Right atrium auricular region (tissue), 2 donors: ENCODE results near the gene GSTO2. TPM values are rescaled to one million over a fixed set of nuclear protein-coding genes. Genes with fewer than 3 reads are reported as not detected.

Source experiments
- DNase-seq: peaks from one replicate; pipeline ENCODE4 v3.0.0-alpha.2; 2019; ENCODE audit warnings: low spot score
- H3K27ac ChIP-seq, 2 donors: fragments of 200-600 bp; sonication (generic); 1 replicate in 1 of 2; 2 replicates in 1 of 2; pipeline ENCODE4 v1.5.1; 2016 to 2019
- H3K27me3 ChIP-seq, 2 donors: fragments of 200-600 bp; sonication (generic); one replicate each; pipeline versions ENCODE4 v1.5.1 to v1.6.0; 2017 to 2019
- H3K36me3 ChIP-seq: fragments of 200-600 bp; sonication (generic); one replicate; pipeline ENCODE4 v1.5.1; 2016
- H3K4me1 ChIP-seq, 2 donors: fragments of 200-600 bp; sonication (generic); one replicate each; pipeline versions ENCODE4 v1.5.1 to v1.6.0; 2017 to 2019
- H3K4me3 ChIP-seq, 2 donors: fragments of 200-600 bp; sonication (generic); 1 replicate in 1 of 2; 2 replicates in 1 of 2; pipeline ENCODE4 v1.5.1; 2017 to 2019; ENCODE audit warnings: mild to moderate bottlenecking in 1 of 2, moderate library complexity in 1 of 2
- H3K9me3 ChIP-seq, 2 donors: fragments of 200-600 bp; sonication (generic); one replicate each; pipeline ENCODE4 v1.5.1; 2019
- total RNA-seq, 2 donors: library from RNA; depleted of rRNA; stranded (reverse); fragments of >200 nt; gene quantifications; one replicate each; pipeline ENCODE4 v1.1.0, GENCODE V29; 2016
- TF ChIP-seq, protein P1 (sequence below), 2 donors: fragments of 200-600 bp; sonication (generic); IDR thresholded peaks; one replicate each; pipeline ENCODE4 v1.5.1; 2019; ENCODE audit warnings: antibody characterized with exemption in 2 of 2

Gene GSTO2
- total RNA-seq, 2 donors from 2014 or later, result 0.55 to 0.63 TPM

DNA sequence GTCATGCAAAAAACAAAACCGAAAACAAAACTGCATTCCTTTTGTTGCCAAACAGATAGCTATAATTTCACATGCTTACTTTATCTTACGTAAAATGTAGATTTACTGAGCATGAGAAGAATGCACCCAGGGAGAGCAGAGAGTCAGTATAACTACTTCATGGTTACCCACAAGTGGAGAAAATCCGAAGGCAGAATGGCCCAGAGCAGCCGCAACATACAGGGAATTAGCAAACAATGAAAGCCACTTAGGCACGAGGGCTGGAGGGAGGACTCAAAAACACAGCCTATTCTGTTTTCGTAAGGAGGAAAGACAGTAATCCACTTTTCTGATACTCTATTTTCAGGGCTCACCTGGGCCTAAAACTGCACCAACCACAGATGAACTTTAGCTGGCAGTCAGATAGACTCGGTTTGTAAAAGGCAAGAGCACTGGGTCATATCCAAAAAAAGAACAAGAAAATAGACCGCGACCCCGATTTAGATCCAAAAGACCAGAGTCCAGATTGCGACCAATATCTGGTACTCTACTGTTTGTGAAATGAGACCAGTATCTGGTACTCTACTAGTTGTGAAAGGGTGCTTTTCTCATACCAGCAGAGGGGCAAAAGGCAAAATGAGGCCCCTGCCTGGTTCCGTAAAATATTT, 68.0 kb downstream of the GSTO2 start:
- Histone ChIP-seq H3K4me1 (peaks cover 0 to 70% of the 10 kb centered on the region in 2 donors), H3K36me3 (peaks cover 15% of the 10 kb centered on the region), H3K27ac (peak overlapping the region; percentile 99 to 100), H3K27me3 (no peaks in the 10 kb centered on the region), H3K9me3 (no peaks in the 10 kb centered on the region), H3K4me3 (peak overlapping the region; percentile 94 to 97)
- no peak for DNase-seq
- TF ChIP-seq, protein P1, sequence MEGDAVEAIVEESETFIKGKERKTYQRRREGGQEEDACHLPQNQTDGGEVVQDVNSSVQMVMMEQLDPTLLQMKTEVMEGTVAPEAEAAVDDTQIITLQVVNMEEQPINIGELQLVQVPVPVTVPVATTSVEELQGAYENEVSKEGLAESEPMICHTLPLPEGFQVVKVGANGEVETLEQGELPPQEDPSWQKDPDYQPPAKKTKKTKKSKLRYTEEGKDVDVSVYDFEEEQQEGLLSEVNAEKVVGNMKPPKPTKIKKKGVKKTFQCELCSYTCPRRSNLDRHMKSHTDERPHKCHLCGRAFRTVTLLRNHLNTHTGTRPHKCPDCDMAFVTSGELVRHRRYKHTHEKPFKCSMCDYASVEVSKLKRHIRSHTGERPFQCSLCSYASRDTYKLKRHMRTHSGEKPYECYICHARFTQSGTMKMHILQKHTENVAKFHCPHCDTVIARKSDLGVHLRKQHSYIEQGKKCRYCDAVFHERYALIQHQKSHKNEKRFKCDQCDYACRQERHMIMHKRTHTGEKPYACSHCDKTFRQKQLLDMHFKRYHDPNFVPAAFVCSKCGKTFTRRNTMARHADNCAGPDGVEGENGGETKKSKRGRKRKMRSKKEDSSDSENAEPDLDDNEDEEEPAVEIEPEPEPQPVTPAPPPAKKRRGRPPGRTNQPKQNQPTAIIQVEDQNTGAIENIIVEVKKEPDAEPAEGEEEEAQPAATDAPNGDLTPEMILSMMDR (IDR thresholded peaks at IDR 0.05), result no peak

DNA sequence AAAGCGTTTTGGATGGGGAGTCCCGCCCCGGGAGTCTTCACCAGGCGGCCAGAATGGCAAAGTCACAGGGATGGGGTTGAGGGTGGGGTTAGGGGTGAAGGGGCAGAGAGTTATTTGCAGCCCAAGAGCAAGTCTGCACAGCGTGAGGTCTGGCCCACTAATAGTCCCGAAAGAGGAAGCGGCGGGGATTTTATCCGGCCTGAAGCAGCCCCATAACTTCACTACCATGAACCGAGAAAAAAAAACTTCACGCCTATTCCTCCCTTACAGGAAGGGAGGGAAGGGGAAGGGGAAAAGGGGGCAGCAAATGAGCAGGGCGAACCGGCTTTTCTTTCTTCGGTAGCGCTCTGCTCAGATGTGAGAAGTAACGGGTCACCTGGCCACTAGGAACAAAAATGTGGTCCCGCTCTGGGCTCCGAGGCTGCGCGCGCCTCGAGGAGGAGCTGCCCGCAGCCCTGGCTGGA, 68.6 kb downstream of the GSTO2 start:
- Histone ChIP-seq H3K4me1 (peaks cover 0 to 63% of the 10 kb centered on the region in 2 donors), H3K4me3 (peak overlapping the region; percentile 94 to 97), H3K36me3 (peaks cover 15% of the 10 kb centered on the region), H3K27me3 (no peaks in the 10 kb centered on the region), H3K27ac (peak overlapping the region; percentile 99 to 100), H3K9me3 (no peaks in the 10 kb centered on the region)
- DNase-seq, result no peak
- TF ChIP-seq, protein P1 (IDR thresholded peaks at IDR 0.05), result no peak

DNA sequence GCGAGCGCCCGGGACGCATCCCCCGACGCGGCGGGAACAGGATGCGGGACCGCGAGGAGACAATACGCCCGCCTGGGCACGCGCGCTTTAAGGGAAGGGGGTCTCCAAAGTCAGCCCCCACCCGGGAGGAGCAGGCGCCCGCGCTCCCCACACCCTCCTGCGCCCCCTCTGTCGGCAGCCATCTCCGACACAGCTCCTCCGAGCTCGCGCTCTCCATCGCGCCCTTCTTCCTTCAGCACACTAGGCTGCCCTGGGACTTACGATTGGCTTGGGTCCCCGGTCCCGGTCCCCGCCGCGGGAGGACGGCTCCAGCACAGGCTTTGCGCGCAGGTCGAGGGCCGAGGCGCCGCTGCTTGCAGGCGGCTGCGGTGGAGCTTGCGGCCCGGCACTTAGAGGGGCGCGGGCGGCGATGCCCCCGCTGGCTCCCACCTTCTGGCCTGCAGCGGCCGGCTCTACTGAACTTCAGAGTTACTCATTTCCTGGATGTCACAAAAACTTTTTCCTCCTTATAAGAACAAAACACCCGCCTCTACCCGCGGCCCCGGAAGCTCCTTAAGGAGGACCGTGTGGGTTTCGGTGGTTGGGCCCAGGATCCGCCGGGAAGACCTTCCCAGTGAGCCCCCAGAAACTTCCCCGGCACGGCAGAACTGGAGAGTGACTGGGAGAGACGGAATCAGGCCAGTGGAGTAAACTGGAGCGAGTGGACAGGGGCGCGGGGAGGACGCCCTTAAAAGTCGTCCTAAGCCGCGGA, 69.2 kb downstream of the GSTO2 start, which contains the start of gene ITPRIP:
Gene ITPRIP (minus strand): TSS at position 481 of the 751 bp plus-strand sequence. CDS start 22,414 bp downstream, outside the sequence.
- H3K4me1 ChIP-seq, result peaks cover 0 to 62% of the 10 kb centered on the region in 2 donors
- peak within 1 kb of the TSS; percentile 99 to 100 for H3K27ac ChIP-seq
- TF ChIP-seq, protein P1 (IDR thresholded peaks at IDR 0.05), result peak in 1 of 2 donors; percentile 40
- no peaks in the 10 kb centered on the region for H3K27me3 ChIP-seq
- H3K4me3 ChIP-seq, result peak within 1 kb of the TSS; percentile 94 to 97
- H3K36me3 ChIP-seq, result peaks cover 15% of the 10 kb centered on the region
- H3K9me3 ChIP-seq, result no peaks in the 10 kb centered on the region
- peak; percentile 91 for DNase-seq

DNA sequence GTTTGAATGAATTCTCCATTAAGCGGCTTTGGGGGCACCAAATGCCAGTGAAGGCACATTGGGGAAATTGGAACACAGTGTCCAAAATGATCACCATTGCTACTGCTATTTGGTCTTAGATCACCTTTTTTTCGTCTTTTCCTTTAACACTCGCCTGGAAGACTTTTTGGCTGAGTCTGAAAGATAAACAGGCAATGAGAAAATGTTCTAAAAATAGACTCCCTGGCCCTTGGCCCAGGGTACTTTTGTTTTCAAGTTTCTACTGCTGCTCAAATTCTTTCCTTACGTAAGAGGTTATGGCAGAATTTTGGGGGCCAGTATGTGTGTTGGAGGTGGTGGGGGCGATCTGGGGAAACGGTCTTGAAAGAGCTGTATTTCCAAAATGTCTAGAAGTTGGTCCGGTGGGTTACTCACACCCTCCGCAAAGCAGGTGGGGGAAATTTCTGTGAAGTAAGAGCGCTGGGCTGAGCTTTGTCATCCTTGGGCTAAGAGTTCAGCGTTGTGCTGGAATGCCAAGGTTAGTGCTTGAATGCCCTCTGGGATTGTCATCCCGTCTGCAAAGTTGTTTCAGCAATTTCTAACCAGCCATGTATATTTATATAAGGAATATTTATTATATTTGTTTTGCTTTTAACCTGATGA, 70.6 kb downstream of the GSTO2 start:
- no peaks in the 10 kb centered on the region for H3K9me3 ChIP-seq
- no peak for DNase-seq
- peaks cover 0 to 59% of the 10 kb centered on the region in 2 donors for H3K4me1 ChIP-seq
- H3K27ac ChIP-seq, result peak overlapping the region; percentile 99 to 100
- no peaks in the 10 kb centered on the region for H3K27me3 ChIP-seq
- peak overlapping the region; percentile 94 to 97 for H3K4me3 ChIP-seq
- TF ChIP-seq, protein P1 (IDR thresholded peaks at IDR 0.05), result no peak
- H3K36me3 ChIP-seq, result peaks cover 9% of the 10 kb centered on the region

DNA sequence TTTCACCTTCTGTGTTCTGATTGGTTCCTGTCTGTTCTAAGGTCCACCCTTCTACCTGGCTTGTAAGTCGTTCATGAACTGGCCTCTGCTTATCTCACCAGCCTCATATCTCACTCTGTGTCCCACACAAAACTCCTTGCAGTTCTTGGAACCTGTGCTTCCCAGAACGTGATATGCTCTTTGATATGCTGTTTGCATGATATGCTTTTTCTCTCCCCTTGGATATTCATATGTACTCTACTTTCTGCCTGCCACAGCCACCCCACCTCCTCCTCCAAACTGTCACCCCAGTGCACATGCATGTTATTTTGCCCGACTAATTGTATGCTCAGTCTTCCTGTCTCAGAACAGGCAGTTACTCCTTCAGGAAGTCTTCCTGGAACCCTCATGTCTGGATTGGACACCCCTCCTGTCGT, 71.1 kb downstream of the GSTO2 start:
- TF ChIP-seq, protein P1 (IDR thresholded peaks at IDR 0.05), result no peak
- Histone ChIP-seq H3K27me3 (no peaks in the 10 kb centered on the region), H3K9me3 (no peaks in the 10 kb centered on the region), H3K4me3 (peak overlapping the region; percentile 94 to 97), H3K36me3 (peaks cover 4% of the 10 kb centered on the region), H3K27ac (peak overlapping the region; percentile 99 to 100), H3K4me1 (peaks cover 0 to 54% of the 10 kb centered on the region in 2 donors)
- DNase-seq, result no peak
